ENCODE data around the gene HSP90AB1.

The HSP90AB1 gene

GRCh38 chr6:44278315-44278714, 31.4 kb downstream of the HSP90AB1 start:
- no peak overlapping the region for H3K27ac ChIP-seq
- DNase-seq (ENCODE audit: low read depth, low spot score) = no peak

GRCh38 chr6:44278774-44279697, 32.1 kb downstream of the HSP90AB1 start:
- no peak for DNase-seq (ENCODE audit: low read depth, low spot score)
- H3K27ac ChIP-seq = no peak overlapping the region

GRCh38 chr6:44284121-44284520, 37.2 kb downstream of the HSP90AB1 start:
- no peak overlapping the region for H3K27ac ChIP-seq
- no peak for DNase-seq (ENCODE audit: low read depth, low spot score)

- DNase-seq (ENCODE audit: low read depth, low spot score) = no peak
- H3K27ac ChIP-seq = no peak overlapping the region
These were observed 38.0 kb downstream of the HSP90AB1 start for GRCh38 chr6:44284867-44285266.

- H3K27ac ChIP-seq = no peak overlapping the region
- no peak for DNase-seq (ENCODE audit: low read depth, low spot score)
These were observed 38.8 kb downstream of the HSP90AB1 start for GRCh38 chr6:44285552-44286284.

- no peak for DNase-seq (ENCODE audit: low read depth, low spot score)
- no peak overlapping the region for H3K27ac ChIP-seq
These were observed 39.3 kb downstream of the HSP90AB1 start for GRCh38 chr6:44286285-44286565.

GRCh38 chr6:44286747-44287146, 39.8 kb downstream of the HSP90AB1 start:
- no peak for DNase-seq (ENCODE audit: low read depth, low spot score)
- no peak overlapping the region for H3K27ac ChIP-seq

GRCh38 chr6:44289726-44290260, 42.9 kb downstream of the HSP90AB1 start:
- H3K27ac ChIP-seq = no peak overlapping the region
- no peak for DNase-seq (ENCODE audit: low read depth, low spot score)

- H3K27ac ChIP-seq = no peak overlapping the region
- DNase-seq (ENCODE audit: low read depth, low spot score) = no peak
These were observed 44.9 kb downstream of the HSP90AB1 start for GRCh38 chr6:44291841-44292240.

GRCh38 chr6:44292661-44293365, 45.9 kb downstream of the HSP90AB1 start:
- H3K27ac ChIP-seq = no peak overlapping the region
- DNase-seq (ENCODE audit: low read depth, low spot score) = no peak

GRCh38 chr6:44294832-44295791, 48.2 kb downstream of the HSP90AB1 start:
- DNase-seq (ENCODE audit: low read depth, low spot score) = no peak
- H3K27ac ChIP-seq = no peak overlapping the region

- no peak for DNase-seq (ENCODE audit: low read depth, low spot score)
- no peak overlapping the region for H3K27ac ChIP-seq
These were observed 50.5 kb downstream of the HSP90AB1 start for GRCh38 chr6:44297063-44298038.

- H3K27ac ChIP-seq = no peak overlapping the region
- no peak for DNase-seq (ENCODE audit: low read depth, low spot score)
These were observed 51.3 kb downstream of the HSP90AB1 start for GRCh38 chr6:44298055-44298803.

- no peak for DNase-seq (ENCODE audit: low read depth, low spot score)
- no peak overlapping the region for H3K27ac ChIP-seq
These were observed 52.0 kb downstream of the HSP90AB1 start for GRCh38 chr6:44298864-44299263.

GRCh38 chr6:44300292-44300823, 53.5 kb downstream of the HSP90AB1 start:
- H3K27ac ChIP-seq = no peak overlapping the region
- no peak for DNase-seq (ENCODE audit: low read depth, low spot score)

- no peak for DNase-seq (ENCODE audit: low read depth, low spot score)
- H3K27ac ChIP-seq = no peak overlapping the region
These were observed 54.2 kb downstream of the HSP90AB1 start for GRCh38 chr6:44301106-44301505.

- DNase-seq (ENCODE audit: low read depth, low spot score) = no peak
- no peak overlapping the region for H3K27ac ChIP-seq
These were observed 55.1 kb downstream of the HSP90AB1 start for GRCh38 chr6:44301782-44302564.

Data from epithelial cell of prostate (primary cell).